HepG2 (cell line): Measurements from ENCODE around the gene CACNA1I. TPM values are rescaled to one million over a fixed set of nuclear protein-coding genes. Genes with fewer than 3 reads are reported as not detected.

Experiments
- DPF2 ChIP-seq: sonication (generic); formaldehyde crosslinking; IDR thresholded peaks from 2 replicates; pipeline ENCODE4 v1.4.0; 2020; ENCODE audit warnings: mild to moderate bottlenecking, low read depth, missing genetic modification reagents, borderline replicate concordance
- EHMT2 ChIP-seq: fragments of 200-600 bp; sonication (generic); IDR thresholded peaks from 2 replicates; pipeline ENCODE4 v1.7.0; 2017; ENCODE audit warnings: antibody characterized with exemption, low read depth, low read length, borderline replicate concordance
- SRSF1 ChIP-seq: fragments of 200-400 bp; formaldehyde crosslinking; optimal IDR thresholded peaks from 2 replicates; pipeline ENCODE3; 2017; ENCODE audit warnings: mild to moderate bottlenecking, low read depth, low read length, moderate library complexity
- SUZ12 ChIP-seq: fragments of 150-350 bp; IDR thresholded peaks from 2 replicates; pipeline ENCODE4 v1.6.1; 2014; ENCODE audit warnings: low read depth, low read length
- ZNF282 ChIP-seq: fragments of 450-650 bp; IDR thresholded peaks from 2 replicates; pipeline ENCODE4 v1.6.1; 2018; ENCODE audit not compliant: partially characterized antibody
- ZNF350 ChIP-seq: sonication (generic); formaldehyde crosslinking; IDR thresholded peaks from 2 replicates; pipeline ENCODE4 v1.4.0; 2020; ENCODE audit warnings: mild to moderate bottlenecking, low read depth, missing genetic modification reagents, borderline replicate concordance
- ZNF598 ChIP-seq: sonication (generic); formaldehyde crosslinking; IDR thresholded peaks from 2 replicates; pipeline ENCODE4 v1.5.1; 2020; ENCODE audit warnings: mild to moderate bottlenecking, missing genetic modification reagents, borderline replicate concordance
- ZNF616 ChIP-seq: sonication (generic); formaldehyde crosslinking; IDR thresholded peaks from 2 replicates; pipeline ENCODE4 v1.5.0; 2020; ENCODE audit warnings: low read depth, mild to moderate bottlenecking, missing genetic modification reagents
- polyA plus RNA-seq, 8 experiments: library from polyadenylated mRNA; depleted of rRNA in 3 of 8; stranded (reverse) in 7 of 8; unstranded in 1 of 8; fragments of >200 nt; fragmentation: Illumina TruSeq in 4 of 8; extraction: Trizol in 4 of 8; gene quantifications; 2 replicates each; pipeline versions ENCODE4 v1.2.1 to v1.2.3, GENCODE V29; 2011 to 2016; ENCODE audit warnings: low read depth in 4 of 8, missing spikeins in 1 of 8, mixed read lengths in 1 of 8; ENCODE audit not compliant: insufficient read depth in 1 of 8
- total RNA-seq, 5 experiments: library from RNA; depleted of rRNA; stranded (reverse); fragments of >200 nt; fragmentation: Illumina TruSeq; extraction: Trizol; gene quantifications; 2 replicates each; pipeline ENCODE4 v1.2.3, GENCODE V29; 2016; ENCODE audit warnings: low read depth in 1 of 5
- TF ChIP-seq, protein P1 (sequence below): sonication (generic); formaldehyde crosslinking; IDR thresholded peaks from 2 replicates; pipeline ENCODE4 v1.4.0; 2020; ENCODE audit warnings: missing genetic modification reagents, borderline replicate concordance
- TF ChIP-seq, protein P2 (sequence below): sonication (generic); IDR thresholded peaks from 2 replicates; pipeline ENCODE4 v1.6.1; 2016; ENCODE audit warnings: low read depth, borderline replicate concordance
- TF ChIP-seq, protein P3 (sequence below): IDR thresholded peaks from 2 replicates; pipeline ENCODE4 v1.6.1; 2016; ENCODE audit warnings: low read depth
- TF ChIP-seq, protein P4 (sequence below): sonication (generic); formaldehyde crosslinking; IDR thresholded peaks from 2 replicates; pipeline ENCODE4 v1.4.0; 2020; ENCODE audit warnings: mild to moderate bottlenecking, low read depth, missing genetic modification reagents
- TF ChIP-seq, protein P5 (sequence below): sonication (generic); formaldehyde crosslinking; IDR thresholded peaks from 2 replicates; pipeline ENCODE4 v1.4.0; 2020; ENCODE audit warnings: mild to moderate bottlenecking, missing genetic modification reagents
- TF ChIP-seq, protein P6 (sequence below): sonication (generic); formaldehyde crosslinking; IDR thresholded peaks from 2 replicates; pipeline ENCODE4 v1.5.1; 2020; ENCODE audit warnings: missing genetic modification reagents, mild to moderate bottlenecking, borderline replicate concordance

Gene CACNA1I
- total and polyA plus RNA-seq, 2 of the 13 experiments (the other 11 are each of a cell fraction or from before 2014, with no cell fraction given): not detected

DNA sequence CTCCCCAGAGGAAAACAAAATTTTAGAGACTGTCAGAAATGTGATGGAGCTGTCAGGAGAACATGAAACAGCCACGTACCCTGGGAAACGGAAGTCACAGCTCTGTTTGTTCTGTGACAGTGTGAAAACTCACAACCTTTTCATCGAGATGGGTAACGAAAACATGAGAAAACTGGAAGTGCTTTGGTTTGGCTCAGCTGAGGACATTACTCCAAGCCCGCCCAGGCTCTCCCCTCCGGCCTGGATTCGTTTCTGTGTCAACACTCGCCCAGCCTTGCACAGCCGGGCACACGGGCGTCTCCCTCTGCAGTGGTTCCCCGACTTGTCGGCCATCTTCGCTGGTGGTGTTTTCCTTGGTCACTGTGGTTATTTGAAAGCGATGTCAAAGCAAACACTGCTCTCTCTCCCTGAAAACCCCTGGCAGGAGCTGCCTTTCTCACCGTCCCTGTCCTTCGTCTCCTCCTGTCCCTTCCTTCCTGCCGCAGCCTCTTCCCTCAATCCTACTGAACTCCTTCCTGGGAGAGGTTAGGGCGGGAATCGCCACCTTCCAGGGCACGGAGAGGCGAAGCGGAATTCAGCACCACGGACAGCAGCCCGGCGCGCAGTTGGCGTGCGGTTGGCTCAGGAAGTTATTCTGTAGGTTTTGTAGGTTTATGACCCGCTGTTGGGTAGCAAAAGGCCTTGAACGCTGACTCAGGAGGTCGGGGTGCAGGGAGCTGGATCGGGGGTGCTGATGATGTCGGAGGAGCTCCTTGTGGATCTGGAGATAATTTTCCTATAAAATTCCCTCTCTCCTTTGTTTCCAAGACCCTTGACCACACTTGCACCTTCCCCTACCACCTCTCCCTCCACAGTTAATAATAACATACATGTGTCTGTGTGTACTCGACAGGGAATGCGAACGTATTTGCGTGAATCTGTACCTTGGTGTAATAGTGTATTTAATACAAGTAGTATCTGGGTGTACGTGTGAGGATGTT lies 24.9 kb upstream of the CACNA1I start (continued):
- TF ChIP-seq, protein P1, sequence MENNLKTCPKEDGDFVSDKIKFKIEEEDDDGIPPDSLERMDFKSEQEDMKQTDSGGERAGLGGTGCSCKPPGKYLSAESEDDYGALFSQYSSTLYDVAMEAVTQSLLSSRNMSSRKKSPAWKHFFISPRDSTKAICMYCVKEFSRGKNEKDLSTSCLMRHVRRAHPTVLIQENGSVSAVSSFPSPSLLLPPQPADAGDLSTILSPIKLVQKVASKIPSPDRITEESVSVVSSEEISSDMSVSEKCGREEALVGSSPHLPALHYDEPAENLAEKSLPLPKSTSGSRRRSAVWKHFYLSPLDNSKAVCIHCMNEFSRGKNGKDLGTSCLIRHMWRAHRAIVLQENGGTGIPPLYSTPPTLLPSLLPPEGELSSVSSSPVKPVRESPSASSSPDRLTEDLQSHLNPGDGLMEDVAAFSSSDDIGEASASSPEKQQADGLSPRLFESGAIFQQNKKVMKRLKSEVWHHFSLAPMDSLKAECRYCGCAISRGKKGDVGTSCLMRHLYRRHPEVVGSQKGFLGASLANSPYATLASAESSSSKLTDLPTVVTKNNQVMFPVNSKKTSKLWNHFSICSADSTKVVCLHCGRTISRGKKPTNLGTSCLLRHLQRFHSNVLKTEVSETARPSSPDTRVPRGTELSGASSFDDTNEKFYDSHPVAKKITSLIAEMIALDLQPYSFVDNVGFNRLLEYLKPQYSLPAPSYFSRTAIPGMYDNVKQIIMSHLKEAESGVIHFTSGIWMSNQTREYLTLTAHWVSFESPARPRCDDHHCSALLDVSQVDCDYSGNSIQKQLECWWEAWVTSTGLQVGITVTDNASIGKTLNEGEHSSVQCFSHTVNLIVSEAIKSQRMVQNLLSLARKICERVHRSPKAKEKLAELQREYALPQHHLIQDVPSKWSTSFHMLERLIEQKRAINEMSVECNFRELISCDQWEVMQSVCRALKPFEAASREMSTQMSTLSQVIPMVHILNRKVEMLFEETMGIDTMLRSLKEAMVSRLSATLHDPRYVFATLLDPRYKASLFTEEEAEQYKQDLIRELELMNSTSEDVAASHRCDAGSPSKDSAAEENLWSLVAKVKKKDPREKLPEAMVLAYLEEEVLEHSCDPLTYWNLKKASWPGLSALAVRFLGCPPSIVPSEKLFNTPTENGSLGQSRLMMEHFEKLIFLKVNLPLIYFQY (CRISPR knock-in tag): peak; percentile 89
- TF ChIP-seq, protein P2, sequence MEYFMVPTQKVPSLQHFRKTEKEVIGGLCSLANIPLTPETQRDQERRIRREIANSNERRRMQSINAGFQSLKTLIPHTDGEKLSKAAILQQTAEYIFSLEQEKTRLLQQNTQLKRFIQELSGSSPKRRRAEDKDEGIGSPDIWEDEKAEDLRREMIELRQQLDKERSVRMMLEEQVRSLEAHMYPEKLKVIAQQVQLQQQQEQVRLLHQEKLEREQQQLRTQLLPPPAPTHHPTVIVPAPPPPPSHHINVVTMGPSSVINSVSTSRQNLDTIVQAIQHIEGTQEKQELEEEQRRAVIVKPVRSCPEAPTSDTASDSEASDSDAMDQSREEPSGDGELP: no peak
- TF ChIP-seq SRSF1: no peak
- TF ChIP-seq, protein P3, sequence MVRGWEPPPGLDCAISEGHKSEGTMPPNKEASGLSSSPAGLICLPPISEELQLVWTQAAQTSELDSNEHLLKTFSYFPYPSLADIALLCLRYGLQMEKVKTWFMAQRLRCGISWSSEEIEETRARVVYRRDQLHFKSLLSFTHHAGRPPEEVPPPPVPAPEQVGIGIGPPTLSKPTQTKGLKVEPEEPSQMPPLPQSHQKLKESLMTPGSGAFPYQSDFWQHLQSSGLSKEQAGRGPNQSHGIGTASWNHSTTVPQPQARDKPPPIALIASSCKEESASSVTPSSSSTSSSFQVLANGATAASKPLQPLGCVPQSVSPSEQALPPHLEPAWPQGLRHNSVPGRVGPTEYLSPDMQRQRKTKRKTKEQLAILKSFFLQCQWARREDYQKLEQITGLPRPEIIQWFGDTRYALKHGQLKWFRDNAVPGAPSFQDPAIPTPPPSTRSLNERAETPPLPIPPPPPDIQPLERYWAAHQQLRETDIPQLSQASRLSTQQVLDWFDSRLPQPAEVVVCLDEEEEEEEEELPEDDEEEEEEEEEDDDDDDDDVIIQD (CRISPR knock-in tag): peak; percentile 51; the same call in 1 of the 2 replicates
- TF ChIP-seq, protein P4, sequence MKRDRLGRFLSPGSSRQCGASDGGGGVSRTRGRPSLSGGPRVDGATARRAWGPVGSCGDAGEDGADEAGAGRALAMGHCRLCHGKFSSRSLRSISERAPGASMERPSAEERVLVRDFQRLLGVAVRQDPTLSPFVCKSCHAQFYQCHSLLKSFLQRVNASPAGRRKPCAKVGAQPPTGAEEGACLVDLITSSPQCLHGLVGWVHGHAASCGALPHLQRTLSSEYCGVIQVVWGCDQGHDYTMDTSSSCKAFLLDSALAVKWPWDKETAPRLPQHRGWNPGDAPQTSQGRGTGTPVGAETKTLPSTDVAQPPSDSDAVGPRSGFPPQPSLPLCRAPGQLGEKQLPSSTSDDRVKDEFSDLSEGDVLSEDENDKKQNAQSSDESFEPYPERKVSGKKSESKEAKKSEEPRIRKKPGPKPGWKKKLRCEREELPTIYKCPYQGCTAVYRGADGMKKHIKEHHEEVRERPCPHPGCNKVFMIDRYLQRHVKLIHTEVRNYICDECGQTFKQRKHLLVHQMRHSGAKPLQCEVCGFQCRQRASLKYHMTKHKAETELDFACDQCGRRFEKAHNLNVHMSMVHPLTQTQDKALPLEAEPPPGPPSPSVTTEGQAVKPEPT (CRISPR knock-in tag): no peak
- no peak for TF ChIP-seq ZNF350 (CRISPR knock-in tag)
- TF ChIP-seq ZNF616 (CRISPR knock-in tag): no peak
- TF ChIP-seq DPF2 (CRISPR knock-in tag): no peak
- TF ChIP-seq ZNF282: no peak
- no peak for TF ChIP-seq ZNF598
- peak; percentile 98 for TF ChIP-seq EHMT2
- TF ChIP-seq, protein P5, sequence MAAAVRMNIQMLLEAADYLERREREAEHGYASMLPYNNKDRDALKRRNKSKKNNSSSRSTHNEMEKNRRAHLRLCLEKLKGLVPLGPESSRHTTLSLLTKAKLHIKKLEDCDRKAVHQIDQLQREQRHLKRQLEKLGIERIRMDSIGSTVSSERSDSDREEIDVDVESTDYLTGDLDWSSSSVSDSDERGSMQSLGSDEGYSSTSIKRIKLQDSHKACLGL: peak; percentile 62; the same call in 1 of the 2 replicates
- TF ChIP-seq, protein P6, sequence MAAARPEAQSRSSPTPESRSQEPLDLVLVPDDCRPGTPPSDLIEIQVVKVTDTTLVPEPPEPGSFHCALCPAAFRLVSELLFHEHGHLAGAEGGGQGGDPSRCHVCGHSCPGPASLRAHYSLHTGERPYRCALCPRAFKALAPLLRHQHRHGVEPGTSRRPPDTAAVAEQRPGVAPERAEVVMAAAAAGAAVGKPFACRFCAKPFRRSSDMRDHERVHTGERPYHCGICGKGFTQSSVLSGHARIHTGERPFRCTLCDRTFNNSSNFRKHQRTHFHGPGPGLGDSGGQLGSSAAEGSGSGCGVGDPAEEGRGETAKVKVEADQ (CRISPR knock-in tag): no peak
- no peak for TF ChIP-seq SUZ12
